ENCODE results near the gene MYL12B.
A peak's percentile ranks its signal among the peaks of the same experiment; 100 is the strongest.

The MYL12B gene

DNA sequence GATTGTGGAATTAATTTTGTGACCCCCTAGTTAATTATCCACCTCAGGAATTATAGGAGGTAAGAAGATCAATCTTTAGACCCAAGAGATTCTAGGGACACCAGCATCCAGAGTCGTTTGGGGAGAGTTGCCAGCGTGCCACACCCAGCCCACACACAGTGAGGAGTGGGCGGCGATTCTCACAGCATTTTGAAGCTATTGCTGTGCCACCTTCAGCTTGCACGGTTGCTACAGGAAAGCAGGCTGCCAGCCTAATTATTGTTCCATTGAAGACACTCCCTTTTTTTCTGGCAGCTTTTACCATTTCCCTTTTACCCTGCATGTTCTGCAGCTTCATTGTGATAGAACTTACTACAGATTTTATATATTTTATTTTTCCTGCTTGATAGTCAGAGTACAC is 27.5 kb upstream of the MYL12B start:
- no peak for DNase-seq (ENCODE audit: low spot score)
- in situ Hi-C loops (cut with MboI; ENCODE audit: low sequenced_read_pairs, unreplicated experiment): no loop called here
- TF ChIP-seq, protein P1, sequence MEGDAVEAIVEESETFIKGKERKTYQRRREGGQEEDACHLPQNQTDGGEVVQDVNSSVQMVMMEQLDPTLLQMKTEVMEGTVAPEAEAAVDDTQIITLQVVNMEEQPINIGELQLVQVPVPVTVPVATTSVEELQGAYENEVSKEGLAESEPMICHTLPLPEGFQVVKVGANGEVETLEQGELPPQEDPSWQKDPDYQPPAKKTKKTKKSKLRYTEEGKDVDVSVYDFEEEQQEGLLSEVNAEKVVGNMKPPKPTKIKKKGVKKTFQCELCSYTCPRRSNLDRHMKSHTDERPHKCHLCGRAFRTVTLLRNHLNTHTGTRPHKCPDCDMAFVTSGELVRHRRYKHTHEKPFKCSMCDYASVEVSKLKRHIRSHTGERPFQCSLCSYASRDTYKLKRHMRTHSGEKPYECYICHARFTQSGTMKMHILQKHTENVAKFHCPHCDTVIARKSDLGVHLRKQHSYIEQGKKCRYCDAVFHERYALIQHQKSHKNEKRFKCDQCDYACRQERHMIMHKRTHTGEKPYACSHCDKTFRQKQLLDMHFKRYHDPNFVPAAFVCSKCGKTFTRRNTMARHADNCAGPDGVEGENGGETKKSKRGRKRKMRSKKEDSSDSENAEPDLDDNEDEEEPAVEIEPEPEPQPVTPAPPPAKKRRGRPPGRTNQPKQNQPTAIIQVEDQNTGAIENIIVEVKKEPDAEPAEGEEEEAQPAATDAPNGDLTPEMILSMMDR (IDR thresholded peaks at IDR 0.05; ENCODE audit: borderline replicate concordance, control extremely low read depth, extremely low read depth, insufficient read depth, missing control alignments): no peak

- in situ Hi-C loops (cut with MboI; ENCODE audit: low sequenced_read_pairs, unreplicated experiment): no loop called here
- TF ChIP-seq, protein P1 (IDR thresholded peaks at IDR 0.05; ENCODE audit: borderline replicate concordance, control extremely low read depth, extremely low read depth, insufficient read depth, missing control alignments): no peak
- no peak for DNase-seq (ENCODE audit: low spot score)
Observed at GRCh38 chr18:3235846-3236245, 26.1 kb upstream of the MYL12B start.

GRCh38 chr18:3236470-3236869 is 25.5 kb upstream of the MYL12B start:
- TF ChIP-seq, protein P1 (IDR thresholded peaks at IDR 0.05; ENCODE audit: borderline replicate concordance, control extremely low read depth, extremely low read depth, insufficient read depth, missing control alignments): no peak
- no peak for DNase-seq (ENCODE audit: low spot score)
- in situ Hi-C loops (cut with MboI; ENCODE audit: low sequenced_read_pairs, unreplicated experiment): no loop called here

- in situ Hi-C loops (cut with MboI; ENCODE audit: low sequenced_read_pairs, unreplicated experiment): no loop called here
Observed at GRCh38 chr18:3238742-3239141, 23.2 kb upstream of the MYL12B start.

GRCh38 chr18:3245185-3245564 is 16.8 kb upstream of the MYL12B start:
- no peak for DNase-seq (ENCODE audit: low spot score)
- in situ Hi-C loops (cut with MboI; ENCODE audit: low sequenced_read_pairs, unreplicated experiment): loop anchor here (5.0 to 10.0 kb wide), 2 partner anchors 250 to 313 kb away; no protein-coding TSS in a partner anchor
- TF ChIP-seq, protein P1 (IDR thresholded peaks at IDR 0.05; ENCODE audit: borderline replicate concordance, control extremely low read depth, extremely low read depth, insufficient read depth, missing control alignments): no peak

More at GRCh38 chr18:3238742-3239141, 23.2 kb upstream of the MYL12B start:
- DNase-seq (ENCODE audit: low spot score): no peak
- TF ChIP-seq, protein P1 (IDR thresholded peaks at IDR 0.05; ENCODE audit: borderline replicate concordance, control extremely low read depth, extremely low read depth, insufficient read depth, missing control alignments): no peak

GRCh38 chr18:3245853-3246634 is 15.9 kb upstream of the MYL12B start:
- TF ChIP-seq, protein P1 (IDR thresholded peaks at IDR 0.05; ENCODE audit: borderline replicate concordance, control extremely low read depth, extremely low read depth, insufficient read depth, missing control alignments): peak; percentile 96
- peak; percentile 76 for DNase-seq (ENCODE audit: low spot score)
- in situ Hi-C loops (cut with MboI; ENCODE audit: low sequenced_read_pairs, unreplicated experiment): loop anchor here (5.0 to 10.0 kb wide), 2 partner anchors 251 to 314 kb away; no protein-coding TSS in a partner anchor

Measured in GM13976 (cell line).